GM21390 (cell line): ENCODE results near the gene SH3BGRL3.
A peak's percentile ranks its signal among the peaks of the same experiment; 100 is the strongest.
"Not testable (repeated sequence)": the region's sequence is repeated elsewhere in the genome, so short reads cannot be mapped to it uniquely, and the experiment has no call there.

Experiments used
- ATAC-seq: cut with Tn5 transposase; IDR thresholded peaks from one replicate; pipeline ENCODE4 v1.9.1; 2021; ENCODE audit not compliant: unreplicated experiment

The SH3BGRL3 gene

DNA sequence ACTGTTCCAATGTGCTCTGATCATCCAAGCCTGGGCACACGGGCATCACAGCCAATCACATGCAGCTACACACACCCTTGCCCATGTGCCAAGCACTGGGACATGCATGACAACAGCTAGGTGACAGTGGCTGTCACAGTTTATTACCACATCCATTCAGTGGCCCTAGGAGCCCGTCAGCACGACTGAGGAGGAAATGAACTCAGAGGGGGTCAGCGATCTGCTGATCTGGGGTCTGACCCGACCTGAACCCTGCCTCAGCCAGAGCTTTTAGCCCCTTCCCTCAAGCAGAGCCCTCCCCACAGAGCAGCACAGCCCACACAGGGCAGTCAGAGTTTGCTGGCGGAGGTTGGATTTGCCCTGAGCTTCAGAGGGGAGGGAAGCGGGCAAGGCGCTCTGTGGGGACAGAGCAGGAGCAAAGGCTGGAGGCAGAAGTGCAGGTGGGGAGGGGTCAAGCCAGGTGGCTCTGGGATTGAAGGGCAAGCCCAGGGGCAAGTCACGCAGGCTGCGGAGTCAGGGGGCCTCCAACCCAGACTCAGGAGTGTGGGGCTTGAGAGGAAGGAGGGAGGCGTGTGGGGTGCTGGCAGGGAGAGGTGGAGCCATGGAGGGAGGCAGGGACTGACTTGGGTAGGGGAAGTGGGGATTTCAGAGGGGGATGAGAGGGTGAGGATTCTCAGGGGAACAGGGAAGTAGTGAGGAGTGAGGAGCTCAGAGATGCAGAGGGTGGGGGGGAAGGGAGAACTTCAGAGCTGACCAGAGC is 10.4 kb downstream of the SH3BGRL3 start:
- ATAC-seq: no peak

DNA sequence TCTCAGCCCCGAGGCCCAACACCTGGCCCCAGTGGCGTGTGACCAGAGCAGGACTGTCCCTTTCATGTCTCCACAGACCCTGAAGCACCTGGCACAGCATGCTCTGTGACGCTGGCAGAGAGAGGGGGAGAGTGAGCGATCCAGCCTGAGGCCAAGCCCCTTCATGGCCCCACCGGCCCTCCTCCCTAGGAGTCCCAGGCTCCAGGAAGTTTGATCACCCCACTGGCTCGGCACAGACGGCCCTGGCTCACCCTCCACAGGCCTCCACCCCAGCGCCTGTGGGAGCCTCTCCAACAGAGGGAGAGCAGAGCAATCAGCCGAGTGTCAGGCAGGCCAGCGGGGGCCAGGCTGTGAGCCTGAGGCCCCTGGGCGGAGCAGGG is 11.0 kb downstream of the SH3BGRL3 start:
- no peak for ATAC-seq

DNA sequence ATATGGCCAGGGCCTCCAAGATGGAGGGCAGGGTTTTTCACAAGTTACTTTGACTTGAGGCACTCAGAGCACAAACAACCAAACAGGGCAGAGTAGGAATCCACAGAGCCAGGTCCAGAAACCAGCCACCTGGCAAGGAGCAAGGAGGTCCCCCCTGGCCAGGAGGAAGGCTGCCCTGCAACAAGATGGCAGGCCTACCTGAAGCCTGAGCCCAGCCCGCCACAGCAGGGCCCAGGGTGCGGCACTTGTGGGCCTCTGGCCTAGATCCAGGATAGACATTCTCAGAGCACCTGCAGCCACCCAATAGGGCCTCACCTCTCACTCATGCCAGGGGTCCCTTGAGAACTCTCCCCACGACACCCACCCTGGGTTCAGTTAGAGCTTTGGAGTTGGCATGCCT is 11.5 kb downstream of the SH3BGRL3 start:
- no peak for ATAC-seq

DNA sequence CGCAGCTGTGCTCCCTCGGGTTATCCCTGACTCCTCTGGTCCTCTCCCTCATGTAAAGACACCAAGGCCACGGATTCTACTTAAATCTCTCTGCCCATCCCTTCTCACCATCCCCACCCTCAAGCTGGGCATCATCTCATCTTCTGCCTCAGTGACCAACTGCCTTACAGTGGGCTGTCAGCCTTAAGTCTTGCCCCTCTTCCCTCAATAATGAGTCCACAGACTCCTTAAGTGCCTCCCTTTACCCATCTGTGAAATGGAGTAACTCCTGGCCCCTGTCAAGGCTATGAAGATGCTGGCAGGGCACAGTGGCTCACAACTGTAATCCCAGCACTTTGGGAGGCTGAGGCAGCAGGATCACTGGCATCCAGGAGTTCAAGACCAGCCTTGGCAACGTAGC is 12.1 kb downstream of the SH3BGRL3 start:
- ATAC-seq: no peak

DNA sequence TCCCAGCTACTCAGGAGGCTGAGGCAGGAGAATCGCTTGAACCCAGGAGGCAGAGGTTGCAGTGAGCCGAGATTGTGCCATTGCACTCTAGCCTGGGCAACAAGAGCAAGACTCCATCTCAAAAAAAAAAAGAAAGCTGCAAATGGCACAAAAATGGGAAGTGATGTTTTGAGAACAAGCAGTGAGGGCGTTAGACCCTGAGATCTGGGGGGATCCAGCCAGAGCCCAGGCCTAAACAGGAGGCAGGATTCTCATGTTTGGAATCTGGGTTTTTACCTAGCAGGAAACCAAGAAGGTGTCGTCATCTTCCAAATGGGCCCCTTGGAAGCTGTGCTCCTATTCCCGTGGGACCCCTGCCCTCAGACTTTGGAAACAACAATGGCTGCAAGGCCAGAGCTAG is 12.8 kb downstream of the SH3BGRL3 start:
- ATAC-seq: not testable (repeated sequence)

DNA sequence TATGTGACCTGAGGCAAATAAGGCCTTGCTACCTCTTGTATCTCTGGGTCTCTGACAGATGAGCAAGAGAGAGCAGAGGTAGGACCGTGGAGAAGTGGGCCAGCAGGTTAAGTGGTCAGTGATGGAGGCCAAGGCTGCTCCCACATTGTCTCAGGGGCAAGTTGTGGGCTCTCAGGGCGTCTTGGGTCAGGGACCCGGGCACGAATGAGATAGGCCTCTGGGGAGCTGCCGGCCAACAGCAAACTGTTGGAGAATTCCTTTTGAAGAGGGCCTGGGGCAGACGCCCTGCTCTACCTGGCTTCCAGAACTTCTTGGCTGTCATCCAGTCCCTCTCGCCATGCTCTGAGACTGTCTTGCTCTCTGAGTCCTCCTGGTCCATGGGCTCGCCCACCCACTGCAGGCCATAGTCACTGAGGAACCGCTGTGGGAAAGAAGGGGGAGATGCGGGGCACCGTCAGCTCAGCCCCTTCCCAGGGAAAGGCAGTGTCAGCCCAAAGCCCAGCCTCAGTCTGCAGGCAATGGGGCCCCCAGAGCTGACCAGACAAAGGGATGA is 14.1 kb downstream of the SH3BGRL3 start:
- ATAC-seq: no peak

DNA sequence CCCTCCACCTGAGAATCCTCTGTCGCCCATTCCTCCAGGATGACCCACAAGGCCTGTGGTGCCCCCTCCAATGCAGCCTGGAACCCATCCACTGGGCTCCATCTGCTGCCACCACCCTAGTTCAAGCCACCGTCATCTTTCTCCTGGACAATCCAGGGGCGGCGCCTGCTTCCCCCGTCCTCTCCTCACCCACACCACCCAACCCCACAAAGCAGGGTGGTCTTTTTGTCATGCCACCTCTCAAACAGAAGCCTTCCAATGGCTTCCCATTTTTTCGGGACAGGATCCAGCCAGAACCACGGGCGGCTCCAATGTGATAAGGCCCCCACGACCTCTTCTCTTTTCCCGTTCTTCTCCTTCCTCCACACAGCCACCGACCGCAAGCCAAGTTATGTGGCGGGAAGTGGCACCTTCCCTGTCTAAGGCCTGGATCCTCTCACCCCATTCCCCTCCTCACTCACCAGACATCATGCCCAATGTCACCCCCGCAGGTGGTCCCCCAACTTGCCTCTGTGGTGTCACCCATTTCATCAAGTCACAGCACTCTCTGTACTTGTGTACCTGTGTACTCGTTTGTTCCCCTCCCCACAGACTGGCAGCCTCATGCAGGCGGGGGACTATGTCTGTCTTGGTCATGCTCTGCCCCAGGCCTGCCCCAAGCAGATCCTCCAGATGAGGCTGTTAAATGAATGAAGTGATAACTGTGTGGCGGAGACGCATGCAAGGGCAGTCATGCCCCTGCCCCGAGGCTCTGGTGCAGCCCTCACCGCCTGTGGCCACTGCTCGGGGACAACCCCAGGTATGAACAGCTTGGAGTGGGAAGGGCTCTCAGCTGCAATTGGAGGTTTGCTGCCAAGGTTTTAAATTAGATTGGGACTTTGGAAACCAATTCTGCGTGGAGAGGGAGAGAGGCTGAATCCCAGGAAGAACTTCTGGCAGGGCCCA is 15.6 kb downstream of the SH3BGRL3 start:
- ATAC-seq: no peak

DNA sequence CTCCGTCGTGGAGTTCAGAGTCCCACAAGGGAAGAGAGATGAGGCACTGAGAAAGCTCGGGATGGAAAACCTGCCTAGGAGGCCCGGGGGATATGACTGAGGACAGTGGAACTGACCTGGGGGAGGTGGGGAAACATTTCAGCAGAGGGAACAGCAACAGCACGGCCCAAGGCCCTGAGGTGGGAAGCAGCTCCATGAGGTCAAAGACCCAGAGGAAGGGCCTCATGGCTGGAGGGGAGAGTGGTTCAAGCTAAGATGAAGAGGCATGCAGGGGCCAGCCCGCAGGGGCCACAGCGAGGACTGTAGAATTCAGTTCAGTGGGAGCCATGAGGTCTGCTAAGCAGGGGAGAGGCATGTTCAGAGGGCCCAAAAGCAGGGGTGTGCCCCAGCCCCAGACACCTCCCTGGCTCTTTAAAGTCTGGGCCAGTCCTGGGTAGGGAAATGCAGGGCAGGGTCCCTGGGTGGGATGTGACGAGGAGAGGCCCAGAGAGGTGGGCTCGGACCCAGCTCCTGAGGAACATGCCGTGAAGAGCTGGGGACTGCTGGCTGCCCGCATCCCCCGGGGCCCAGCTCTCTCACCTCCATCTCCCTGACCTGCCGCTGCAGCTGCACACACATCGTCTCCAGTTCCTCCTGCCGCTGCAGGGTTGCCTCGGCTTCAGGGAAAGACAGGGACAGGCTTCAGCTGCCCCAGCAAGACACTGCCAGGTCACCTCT is 16.6 kb downstream of the SH3BGRL3 start:
- ATAC-seq: no peak

DNA sequence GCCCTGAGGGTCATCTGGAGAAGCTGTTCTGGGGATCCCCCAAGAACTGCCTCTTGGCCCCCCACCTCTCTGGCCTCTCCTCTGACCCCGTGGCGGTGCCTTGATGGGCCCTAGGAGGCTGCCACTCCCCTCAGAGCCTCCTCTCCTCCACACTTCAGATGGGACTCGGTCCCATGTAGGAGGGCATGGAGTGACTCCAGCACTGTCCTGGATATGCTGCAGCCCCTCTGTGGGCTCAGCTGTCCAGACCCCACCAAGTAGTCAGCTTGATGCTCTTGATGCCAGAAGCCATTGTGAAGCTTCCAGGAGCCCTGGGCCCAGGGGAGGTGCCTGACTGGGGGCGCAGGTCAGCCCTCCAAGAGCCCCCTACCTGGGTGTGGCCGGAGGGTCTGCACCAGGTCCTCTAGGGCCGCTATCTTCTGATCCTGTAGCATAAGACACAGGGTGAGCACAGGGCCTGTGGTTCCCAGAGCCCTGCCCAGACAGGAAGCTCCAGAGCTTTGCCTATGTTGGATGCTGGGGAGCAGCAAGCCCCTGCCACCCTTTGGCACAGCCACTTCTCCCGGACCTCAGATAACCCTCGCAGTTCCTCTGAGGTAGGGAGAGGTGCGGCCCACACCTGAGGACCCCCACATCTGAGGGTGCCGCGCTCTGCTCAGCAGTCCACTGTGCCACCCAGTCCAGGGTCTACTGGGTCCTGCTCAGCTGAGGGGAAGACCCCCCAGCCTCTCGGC is 17.3 kb downstream of the SH3BGRL3 start:
- ATAC-seq: no peak

DNA sequence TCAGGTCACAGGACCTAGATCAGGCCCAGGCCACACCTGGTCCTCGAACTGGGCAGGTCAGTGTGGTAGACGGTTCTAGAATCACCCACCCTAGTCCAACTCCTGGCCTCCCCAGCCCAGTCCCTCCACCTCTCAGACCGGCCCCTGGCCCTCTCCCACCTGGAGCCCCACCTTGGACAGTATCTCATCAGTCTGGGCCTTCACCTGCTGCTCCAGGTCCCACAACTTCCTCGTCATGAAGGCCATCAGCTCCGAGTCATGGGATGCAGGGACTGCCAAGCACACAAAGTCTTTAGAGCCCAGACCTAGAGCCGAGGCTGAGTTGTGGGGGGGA is 17.9 kb downstream of the SH3BGRL3 start:
- ATAC-seq: no peak

DNA sequence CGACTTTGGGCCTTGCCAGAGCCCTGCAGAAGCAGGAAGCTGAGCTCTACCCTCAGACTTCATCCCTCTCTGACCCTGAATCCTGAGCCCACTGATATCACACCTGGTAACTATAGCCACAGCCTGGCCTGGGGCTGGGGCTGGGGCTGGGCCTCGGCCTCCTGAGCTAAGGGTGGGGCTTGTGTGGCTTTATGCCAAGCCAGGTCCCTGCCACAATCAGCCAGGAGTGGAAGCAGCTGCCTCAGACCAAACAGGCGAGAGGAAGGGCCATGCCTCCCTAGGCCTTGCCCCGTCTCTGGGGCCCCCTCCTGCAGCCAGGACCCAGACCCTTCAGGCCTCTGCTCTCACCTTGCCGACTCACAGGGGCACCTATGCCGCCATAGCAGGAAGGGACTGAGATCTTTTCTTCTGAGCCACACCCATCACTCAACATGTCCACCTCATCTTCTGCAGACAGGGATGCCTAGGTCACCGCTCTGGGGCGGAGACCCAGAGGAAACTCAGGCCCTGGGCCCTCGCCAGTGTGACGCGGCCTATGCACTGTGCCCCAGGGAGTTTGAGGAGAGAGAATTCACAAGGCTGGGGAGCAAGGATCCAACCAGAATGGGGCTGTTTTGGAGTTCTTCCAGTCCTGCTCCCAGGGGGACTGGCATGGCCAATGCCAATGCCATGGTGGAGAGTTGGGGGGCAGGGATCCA is 20.8 kb downstream of the SH3BGRL3 start:
- ATAC-seq: no peak

DNA sequence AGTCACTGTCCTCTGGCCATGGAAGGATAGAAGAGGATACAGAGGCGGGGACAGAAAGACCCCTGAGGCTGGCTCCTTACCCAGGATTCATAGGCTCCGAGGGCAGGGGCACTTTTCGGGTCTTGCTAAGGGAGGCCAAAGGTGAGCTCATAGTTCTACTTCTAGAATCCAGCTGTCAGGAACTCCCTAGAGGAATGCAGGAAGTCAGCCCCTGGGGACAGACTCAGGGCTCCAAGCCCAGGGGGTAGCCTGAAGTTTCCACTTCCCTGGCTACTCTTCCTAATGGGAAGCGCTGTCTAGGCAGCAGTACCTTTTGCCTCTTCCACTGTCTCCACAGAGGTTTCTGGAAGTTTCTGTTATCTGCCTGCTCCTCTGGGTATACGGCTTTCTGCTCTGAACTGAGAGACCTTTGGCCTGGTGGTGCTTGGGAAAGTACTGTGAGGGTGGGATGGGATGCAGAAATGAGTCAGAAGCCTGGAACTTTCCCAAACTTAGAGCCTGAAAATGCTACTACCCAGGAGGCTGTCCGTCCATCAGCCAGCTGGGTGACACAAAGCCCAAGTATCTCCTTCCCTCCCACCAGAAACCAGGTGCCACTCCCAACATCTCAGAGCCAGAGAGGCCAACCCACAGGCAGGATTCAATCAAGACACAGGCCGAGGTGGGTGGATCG is 23.0 kb downstream of the SH3BGRL3 start:
- no peak for ATAC-seq

DNA sequence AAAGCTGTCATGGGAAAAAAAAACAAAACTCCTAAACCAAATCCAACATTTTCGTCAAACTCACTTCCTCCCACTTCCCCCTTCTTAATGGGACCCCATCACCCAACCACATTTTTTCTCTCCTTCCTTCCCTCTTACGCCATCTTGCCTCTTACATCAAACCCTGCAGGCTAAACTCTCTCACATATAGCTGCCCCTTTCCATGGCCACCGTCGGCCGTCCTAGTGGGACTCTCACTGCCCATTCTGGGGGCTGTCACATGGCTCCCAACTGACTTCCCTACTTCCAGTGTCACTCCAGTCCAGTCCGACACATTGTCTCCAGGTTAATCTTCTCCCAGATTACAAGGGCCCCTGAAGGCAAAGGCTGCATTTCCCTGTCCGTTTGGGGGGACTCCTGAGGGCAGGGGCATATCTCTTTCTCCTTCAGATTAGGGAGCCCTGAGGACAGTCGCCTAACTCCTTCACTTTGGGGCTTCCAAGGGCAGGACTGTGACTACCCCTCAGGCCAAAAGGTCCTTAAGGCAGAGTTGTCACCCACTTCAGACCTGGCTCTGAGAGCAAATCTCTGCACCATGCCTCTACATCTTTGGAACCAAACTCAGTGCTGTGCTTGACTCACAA is 25.9 kb downstream of the SH3BGRL3 start:
- ATAC-seq: no peak

DNA sequence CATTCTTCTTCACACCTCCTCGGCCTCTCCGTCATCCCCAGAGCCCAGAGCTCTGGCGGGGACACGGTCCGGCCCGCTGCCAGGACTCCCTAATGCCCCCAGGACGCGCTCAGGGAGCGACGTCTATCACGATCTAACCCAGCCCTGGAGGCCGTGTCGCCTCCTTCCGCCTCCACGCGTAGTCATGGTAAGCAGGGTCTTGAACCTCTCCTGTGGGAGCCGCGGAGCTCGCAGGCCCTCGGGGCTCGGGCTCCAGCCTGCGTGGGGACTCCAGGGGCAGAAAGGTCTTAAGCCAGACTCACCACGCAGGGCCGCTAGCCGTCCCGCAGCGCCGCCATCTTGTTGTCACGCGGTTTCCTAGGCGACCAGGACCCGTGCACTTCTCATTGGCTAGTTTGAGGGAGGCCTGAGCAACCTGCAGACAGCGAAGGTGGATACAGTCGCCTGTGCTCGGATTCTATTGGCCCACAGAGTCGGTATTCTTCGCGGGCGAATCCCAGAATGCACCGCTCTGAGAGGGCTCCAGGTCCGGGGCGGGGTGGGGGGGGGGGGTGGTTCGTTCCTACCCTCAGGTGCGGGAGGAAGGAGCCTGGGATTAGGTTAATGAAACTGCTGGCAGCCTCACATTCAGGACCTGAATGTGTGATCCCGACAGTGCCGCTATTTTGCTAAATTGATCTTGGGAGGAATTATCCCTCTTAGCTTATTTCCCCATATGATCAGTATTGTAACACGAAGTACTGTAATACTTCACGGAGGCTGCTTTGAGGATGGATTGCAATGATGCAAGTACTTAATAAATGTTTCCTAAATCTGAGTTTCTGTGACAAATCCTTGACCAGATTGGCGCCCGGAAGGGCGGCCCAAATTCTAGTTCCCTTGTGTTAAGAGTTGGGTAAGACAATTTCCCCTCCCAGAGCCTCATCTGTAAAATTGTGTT is 26.7 kb downstream of the SH3BGRL3 start, which contains the start of gene UBXN11:
TSS of gene UBXN11 (minus strand) at position 347 of the 940 bp plus-strand sequence. CDS start 3,753 bp downstream, outside the sequence.
- peak; percentile 98 for ATAC-seq

DNA sequence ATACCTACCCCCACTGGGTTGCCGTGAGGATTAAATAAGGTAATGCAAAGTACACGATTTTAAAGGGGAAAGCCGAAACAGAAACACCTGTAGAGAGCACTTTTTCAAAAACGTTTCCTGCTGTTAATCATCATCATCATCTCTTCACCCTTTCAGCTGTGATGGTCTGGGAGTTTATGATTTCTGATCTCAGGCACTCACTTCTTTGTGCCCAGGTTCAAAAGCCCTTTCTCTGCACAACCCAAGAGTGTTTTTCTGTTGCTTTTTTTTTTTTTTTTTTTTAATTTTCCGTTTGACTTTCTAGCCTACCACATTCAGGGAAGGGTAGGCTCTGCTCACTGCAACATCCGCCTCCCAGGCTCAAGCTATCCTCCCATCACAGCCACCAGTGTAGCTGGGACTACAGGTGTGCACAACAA is 27.5 kb downstream of the SH3BGRL3 start:
- ATAC-seq: no peak

DNA sequence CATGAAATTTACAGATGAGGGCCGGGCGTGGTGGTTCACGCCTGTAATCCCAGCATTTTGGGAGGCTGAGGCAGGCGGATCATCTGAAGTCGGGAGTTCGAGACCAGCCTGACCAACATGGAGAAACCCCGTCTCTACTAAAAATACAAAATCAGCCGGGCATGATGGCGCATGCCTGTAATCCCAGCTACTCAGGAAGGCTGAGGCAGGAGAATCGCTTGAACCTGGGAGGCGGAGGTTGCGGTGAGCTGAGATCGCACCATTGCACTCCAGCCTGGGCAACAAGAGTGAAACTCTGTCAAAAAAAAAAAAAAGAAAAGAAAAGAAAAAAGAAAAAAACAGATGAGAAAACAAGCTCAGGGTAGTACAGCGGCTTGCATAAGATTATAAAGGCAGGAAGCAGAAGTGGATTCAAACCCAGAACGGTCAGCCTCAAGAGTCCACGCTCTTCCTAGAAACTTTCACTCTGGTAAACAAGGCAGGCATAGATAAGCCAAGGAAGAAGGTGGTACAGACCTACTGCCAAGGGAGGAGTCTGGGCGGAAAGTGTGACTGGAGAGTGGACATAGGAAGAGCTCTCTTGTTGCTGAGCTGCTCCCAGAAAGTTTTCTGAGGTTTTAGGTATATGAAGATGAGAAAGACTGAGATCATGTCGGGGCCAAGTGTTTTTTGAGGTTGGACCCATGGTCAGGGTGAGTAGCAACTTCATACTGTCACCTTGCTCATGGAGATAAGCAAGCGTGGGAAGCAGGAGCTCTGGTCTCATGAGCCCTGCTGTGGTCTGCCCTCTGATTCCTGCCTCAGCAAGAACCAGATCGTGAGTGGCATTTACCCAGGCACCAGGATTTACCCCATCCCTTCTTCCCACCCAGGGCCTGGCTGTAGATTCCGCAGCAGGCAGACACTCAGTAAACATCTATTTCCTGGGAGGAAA is 28.3 kb downstream of the SH3BGRL3 start:
- not testable (repeated sequence) for ATAC-seq

DNA sequence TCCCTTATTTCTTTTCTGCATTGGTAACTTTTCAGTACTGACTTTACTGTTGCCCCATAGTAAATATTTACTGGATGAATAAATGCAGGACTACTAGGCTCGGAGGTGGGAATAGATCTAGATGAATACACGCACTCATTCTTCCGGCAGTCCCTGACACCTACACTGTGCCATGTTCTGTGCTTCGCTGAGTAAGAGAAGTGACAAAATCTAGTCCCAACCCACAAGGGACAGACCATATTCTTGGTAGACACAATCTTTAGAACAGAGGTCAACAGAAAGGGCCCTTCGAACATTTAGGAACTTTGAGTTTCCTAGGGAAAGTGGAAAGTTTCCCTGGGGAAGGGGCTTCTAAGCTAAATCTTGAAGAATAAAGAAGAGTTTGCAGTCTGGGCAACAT is 34.6 kb downstream of the SH3BGRL3 start:
- no peak for ATAC-seq
